HepG2 (cell line): ENCODE results near the gene CEBPA. TPM values are rescaled to one million over a fixed set of nuclear protein-coding genes. Genes with fewer than 3 reads are reported as not detected.
A peak's percentile ranks its signal among the peaks of the same experiment; 100 is the strongest.

Experiments
- CHD2 ChIP-seq: IDR thresholded peaks from 2 replicates; pipeline ENCODE4 v1.6.1; 2011; ENCODE audit warnings: low read depth, low read length, improper control_type of control experiment
- DR1 ChIP-seq: sonication (generic); formaldehyde crosslinking; IDR thresholded peaks from 2 replicates; pipeline ENCODE4 v1.8.0; 2021; ENCODE audit warnings: mild to moderate bottlenecking, missing genetic modification reagents, inconsistent platforms
- FOXK1 ChIP-seq: sonication (generic); formaldehyde crosslinking; IDR thresholded peaks from 2 replicates; pipeline ENCODE4 v1.4.0; 2020; ENCODE audit warnings: low read depth, missing genetic modification reagents, borderline replicate concordance
- GATA4 ChIP-seq: sonication (generic); IDR thresholded peaks from 2 replicates; pipeline ENCODE4 v1.6.1; 2016; ENCODE audit warnings: antibody characterized with exemption, low read depth, borderline replicate concordance
- HMGA1 ChIP-seq: sonication (generic); formaldehyde crosslinking; conservative IDR thresholded peaks from 2 replicates; pipeline ENCODE4 v1.4.0; 2020; ENCODE audit warnings: missing genetic modification reagents
- KLF15 ChIP-seq: sonication (generic); formaldehyde crosslinking; IDR thresholded peaks from 2 replicates; pipeline ENCODE4 v1.8.1; 2023; ENCODE audit warnings: borderline replicate concordance, mild to moderate bottlenecking, inconsistent platforms, missing genetic modification reagents, mixed read lengths
- MBD4 ChIP-seq: IDR thresholded peaks from 2 replicates; pipeline ENCODE4 v1.6.1; 2012; ENCODE audit warnings: low read length, inconsistent platforms, borderline replicate concordance
- MXD4 ChIP-seq: IDR thresholded peaks from 2 replicates; pipeline ENCODE4 v1.6.1; 2016; ENCODE audit warnings: mild to moderate bottlenecking, missing biosample characterization, missing genetic modification reagents
- NAIF1 ChIP-seq: sonication (generic); formaldehyde crosslinking; IDR thresholded peaks from 2 replicates; pipeline ENCODE4 v1.5.0; 2020; ENCODE audit warnings: mild to moderate bottlenecking, missing genetic modification reagents, borderline replicate concordance
- NR3C1 ChIP-seq: sonication (generic); formaldehyde crosslinking; IDR thresholded peaks from 2 replicates; pipeline ENCODE4 v1.4.0; 2020; ENCODE audit warnings: missing genetic modification reagents
- PITX1 ChIP-seq: sonication (generic); formaldehyde crosslinking; IDR thresholded peaks from 2 replicates; pipeline ENCODE4 v1.5.1; 2020; ENCODE audit warnings: mild to moderate bottlenecking, missing genetic modification reagents
- PLRG1 ChIP-seq: fragments of 450-650 bp; conservative IDR thresholded peaks from 2 replicates; pipeline ENCODE4 v1.6.1; 2016
- PRDM10 ChIP-seq: sonication (generic); formaldehyde crosslinking; IDR thresholded peaks from 2 replicates; pipeline ENCODE4 v1.4.0; 2020; ENCODE audit warnings: low read depth, missing genetic modification reagents
- THAP11 ChIP-seq: IDR thresholded peaks from 2 replicates; pipeline ENCODE4 v1.6.1; 2016; ENCODE audit warnings: missing biosample characterization, missing genetic modification reagents
- ZHX1 ChIP-seq: sonication (generic); formaldehyde crosslinking; IDR thresholded peaks from 2 replicates; pipeline ENCODE4 v1.8.1; 2022; ENCODE audit warnings: low read depth, mild to moderate bottlenecking, missing genetic modification reagents
- ZNF234 ChIP-seq: sonication (generic); formaldehyde crosslinking; conservative IDR thresholded peaks from 2 replicates; pipeline ENCODE4 v1.5.1; 2020; ENCODE audit warnings: mild to moderate bottlenecking, missing genetic modification reagents
- ZNF292 ChIP-seq: sonication (generic); formaldehyde crosslinking; IDR thresholded peaks from 2 replicates; pipeline ENCODE4 v1.8.1; 2022; ENCODE audit warnings: mild to moderate bottlenecking, low read depth, missing genetic modification reagents, borderline replicate concordance
- ZNF557 ChIP-seq: sonication (generic); formaldehyde crosslinking; IDR thresholded peaks from 2 replicates; pipeline ENCODE4 v1.4.0; 2020; ENCODE audit warnings: missing genetic modification reagents
- ZNF766 ChIP-seq: sonication (generic); formaldehyde crosslinking; IDR thresholded peaks from 2 replicates; pipeline ENCODE4 v1.5.0; 2020; ENCODE audit warnings: missing genetic modification reagents, borderline replicate concordance
- ZNF784 ChIP-seq: sonication (generic); formaldehyde crosslinking; IDR thresholded peaks from 2 replicates; pipeline ENCODE4 v1.5.1; 2020; ENCODE audit warnings: missing genetic modification reagents, mild to moderate bottlenecking, borderline replicate concordance
- ZSCAN5A ChIP-seq: sonication (generic); formaldehyde crosslinking; IDR thresholded peaks from 2 replicates; pipeline ENCODE4 v1.8.0; 2022; ENCODE audit warnings: mild to moderate bottlenecking, missing genetic modification reagents, borderline replicate concordance
- polyA plus RNA-seq, 8 experiments: library from polyadenylated mRNA; depleted of rRNA in 3 of 8; stranded (reverse) in 7 of 8; unstranded in 1 of 8; fragments of >200 nt; fragmentation: Illumina TruSeq in 4 of 8; extraction: Trizol in 4 of 8; gene quantifications; 2 replicates each; pipeline versions ENCODE4 v1.2.1 to v1.2.3, GENCODE V29; 2011 to 2016; ENCODE audit warnings: low read depth in 4 of 8, missing spikeins in 1 of 8, mixed read lengths in 1 of 8; ENCODE audit not compliant: insufficient read depth in 1 of 8
- total RNA-seq, 5 experiments: library from RNA; depleted of rRNA; stranded (reverse); fragments of >200 nt; fragmentation: Illumina TruSeq; extraction: Trizol; gene quantifications; 2 replicates each; pipeline ENCODE4 v1.2.3, GENCODE V29; 2016; ENCODE audit warnings: low read depth in 1 of 5

CEBPA gene
- total and polyA plus RNA-seq, 2 of the 13 experiments (the other 11 are each of a cell fraction or from before 2014, with no cell fraction given): 24.8 to 103 TPM

- 0 out of 2 replicates have a peak, but pooled peaks have one; percentile 49 for TF ChIP-seq DR1
- no peak for TF ChIP-seq PLRG1
- TF ChIP-seq CHD2: no peak
- TF ChIP-seq ZNF766 (CRISPR knock-in tag): no peak
- TF ChIP-seq THAP11 (CRISPR knock-in tag): no peak
- peak; percentile 65; the same call in 1 of the 2 replicates for TF ChIP-seq KLF15 (CRISPR knock-in tag)
- TF ChIP-seq ZNF784: no peak
- TF ChIP-seq NR3C1 (CRISPR knock-in tag): no peak
- TF ChIP-seq MBD4: no peak
- TF ChIP-seq ZNF234 (CRISPR knock-in tag): no peak
- TF ChIP-seq PRDM10 (CRISPR knock-in tag): no peak
- no peak for TF ChIP-seq GATA4
- no peak for TF ChIP-seq ZNF557 (CRISPR knock-in tag)
- no peak for TF ChIP-seq MXD4 (CRISPR knock-in tag)
- TF ChIP-seq FOXK1 (CRISPR knock-in tag): peak; percentile 36; the same call in 1 of the 2 replicates
- peak; percentile 35; the same call in 1 of the 2 replicates for TF ChIP-seq PITX1 (CRISPR knock-in tag)
- TF ChIP-seq ZSCAN5A (CRISPR knock-in tag): no peak
- TF ChIP-seq ZHX1: no peak
- TF ChIP-seq HMGA1 (CRISPR knock-in tag): no peak
- TF ChIP-seq NAIF1 (CRISPR knock-in tag): peak; percentile 44; the same call in 1 of the 2 replicates
- peak; percentile 58; the same call in 1 of the 2 replicates for TF ChIP-seq ZNF292
Observed at GRCh38 chr19:33278403-33279269, 23.7 kb downstream of the CEBPA start (continued).
